SK-N-SH (cell line): ENCODE results near the gene LSM7. TPM values are rescaled to one million over a fixed set of nuclear protein-coding genes. Genes with fewer than 3 reads are reported as not detected.
A peak's percentile ranks its signal among the peaks of the same experiment; 100 is the strongest.

ENCODE experiments used
- CTCF ChIA-PET: fragments of 300-600, 350-600 bp; formaldehyde crosslinking; extraction: SDS; loops from one replicate; lab custom pipeline; 2021; lab: Yijun Ruan, JAX
- POLR2A ChIA-PET: fragments of 350-600 bp; sonication (Branson Sonifier 250); formaldehyde crosslinking; extraction: SDS; loops from one replicate; lab custom pipeline; 2020; ENCODE audit warnings: antibody characterized with exemption, inconsistent platforms; lab: Yijun Ruan, JAX
- DNase-seq: peaks from one replicate; pipeline ENCODE4 v3.0.0; 2012
- H2AFZ ChIP-seq: fragments of 200-600 bp; sonication (generic); 2 replicates; pipeline ENCODE4 v1.8.1; 2016; ENCODE audit warnings: antibody characterized with exemption, mild to moderate bottlenecking, low read depth
- H3F3A ChIP-seq: fragments of 200-600 bp; sonication (generic); replicated peaks from 2 replicates; pipeline ENCODE3; 2016; ENCODE audit warnings: antibody characterized with exemption, mild to moderate bottlenecking; ENCODE audit not compliant: insufficient read depth
- H3K27ac ChIP-seq, 2 experiments: fragments of 200-500 bp in 1 of 2; fragments of 200-600 bp in 1 of 2; sonication (Bioruptor generic) in 1 of 2; sonication (generic), shearing (Covaris generic) in 1 of 2; 2 replicates each; pipeline versions ENCODE4 v1.5.1 to v1.6.1; 2014 to 2016; ENCODE audit warnings: low read depth in 2 of 2, inconsistent platforms in 1 of 2, low read length in 1 of 2, mild to moderate bottlenecking in 1 of 2, mixed read lengths in 1 of 2
- H3K27me3 ChIP-seq: fragments of 200-600 bp; sonication (generic), shearing (Covaris generic); 2 replicates; pipeline ENCODE4 v1.6.1; 2016; ENCODE audit warnings: mixed run types; ENCODE audit not compliant: insufficient read depth
- H3K36me3 ChIP-seq, 2 experiments: fragments of 200-500 bp in 1 of 2; fragments of 200-600 bp in 1 of 2; sonication (Bioruptor generic) in 1 of 2; sonication (generic) in 1 of 2; replicated peaks in 1 of 2; 2 replicates each; pipeline versions ENCODE3 to v1.5.1; 2014 to 2016; ENCODE audit warnings: low read length in 1 of 2, mild to moderate bottlenecking in 1 of 2; ENCODE audit not compliant: insufficient read depth in 2 of 2, control insufficient read depth in 1 of 2
- H3K4me1 ChIP-seq, 2 experiments: fragments of 200-500 bp in 1 of 2; fragments of 200-600 bp in 1 of 2; sonication (Bioruptor generic) in 1 of 2; sonication (generic), shearing (Covaris generic) in 1 of 2; 2 replicates each; pipeline versions ENCODE4 v1.5.1 to v1.6.1; 2014 to 2016; ENCODE audit warnings: low read depth in 1 of 2, low read length in 1 of 2, mixed run types in 1 of 2; ENCODE audit not compliant: insufficient read depth in 2 of 2, control insufficient read depth in 1 of 2
- H3K4me2 ChIP-seq: fragments of 200-600 bp; sonication (generic), shearing (Covaris generic); 2 replicates; pipeline ENCODE4 v1.6.1; 2017; ENCODE audit warnings: mixed run types
- H3K4me3 ChIP-seq, 2 experiments: fragments of 200-500 bp in 1 of 2; fragments of 200-600 bp in 1 of 2; sonication (Bioruptor generic) in 1 of 2; sonication (generic), shearing (Covaris generic) in 1 of 2; 2 replicates each; pipeline versions ENCODE4 v1.5.1 to v1.8.1; 2014 to 2016; ENCODE audit warnings: low read depth in 2 of 2, inconsistent platforms in 1 of 2, low read length in 1 of 2, mild to moderate bottlenecking in 1 of 2, mixed read lengths in 1 of 2, moderate library complexity in 1 of 2
- H3K79me2 ChIP-seq: fragments of 200-600 bp; sonication (generic); 2 replicates; pipeline ENCODE4 v1.8.1; 2017; ENCODE audit warnings: mild to moderate bottlenecking; ENCODE audit not compliant: insufficient read depth
- H3K9ac ChIP-seq: fragments of 200-600 bp; sonication (generic); 2 replicates; pipeline ENCODE4 v1.6.1; 2017; ENCODE audit warnings: mixed run types
- H3K9me2 ChIP-seq: fragments of 200-600 bp; sonication (generic); 2 replicates; pipeline ENCODE4 v1.6.1; 2017; ENCODE audit warnings: mixed run types
- H3K9me3 ChIP-seq: fragments of 200-600 bp; sonication (generic); 2 replicates; pipeline ENCODE4 v1.6.1; 2017; ENCODE audit warnings: mixed run types, mild to moderate bottlenecking, moderate library complexity
- H4K20me1 ChIP-seq: fragments of 200-600 bp; sonication (generic); 2 replicates; pipeline ENCODE4 v1.6.1; 2017; ENCODE audit warnings: mild to moderate bottlenecking, mixed run types; ENCODE audit not compliant: insufficient read depth
- ELF1 ChIP-seq: IDR thresholded peaks from 2 replicates; pipeline ENCODE4 v1.4.0; 2012
- EP300 ChIP-seq, 2 experiments: IDR thresholded peaks; 2 replicates each; pipeline versions ENCODE4 v1.4.0 to v1.6.1; 2012; ENCODE audit warnings: borderline replicate concordance in 1 of 2, low read depth in 1 of 2, low read length in 1 of 2
- EZH2phosphoT487 ChIP-seq: fragments of 200-600 bp; sonication (generic); IDR thresholded peaks from 2 replicates; pipeline ENCODE4 v1.6.1; 2017; ENCODE audit warnings: low read depth, mixed run types, mild to moderate bottlenecking, antibody characterized with exemption, moderate library complexity, borderline replicate concordance
- FOSL2 ChIP-seq: IDR thresholded peaks from 2 replicates; pipeline ENCODE4 v1.4.0; 2012; ENCODE audit warnings: low read depth, mild to moderate bottlenecking, moderate library complexity, borderline replicate concordance
- FOXM1 ChIP-seq: IDR thresholded peaks from 2 replicates; pipeline ENCODE4 v1.4.0; 2012; ENCODE audit warnings: low read depth, mild to moderate bottlenecking
- GABPA ChIP-seq: IDR thresholded peaks from 2 replicates; pipeline ENCODE4 v1.4.0; 2012; ENCODE audit warnings: low read depth, mild to moderate bottlenecking
- GATA2 ChIP-seq: sonication (generic); formaldehyde crosslinking; IDR thresholded peaks from 2 replicates; pipeline ENCODE4 v1.5.0; 2020; ENCODE audit warnings: mild to moderate bottlenecking, missing genetic modification reagents
- IRF3 ChIP-seq: fragments of 150-350 bp; IDR thresholded peaks from 2 replicates; pipeline ENCODE4 v1.6.1; 2016; ENCODE audit warnings: mild to moderate bottlenecking, low read depth, low read length
- JUND ChIP-seq: IDR thresholded peaks from 2 replicates; pipeline ENCODE4 v1.4.0; 2012
- MAX ChIP-seq: IDR thresholded peaks from 2 replicates; pipeline ENCODE4 v1.4.0; 2012; ENCODE audit warnings: low read depth
- MXI1 ChIP-seq: IDR thresholded peaks from 2 replicates; pipeline ENCODE4 v1.6.1; 2012; ENCODE audit warnings: mild to moderate bottlenecking, low read depth, low read length, improper control_type of control experiment
- NFIC ChIP-seq: IDR thresholded peaks from 2 replicates; pipeline ENCODE4 v1.4.0; 2012; ENCODE audit warnings: borderline replicate concordance
- NRF1 ChIP-seq: IDR thresholded peaks from 2 replicates; pipeline ENCODE4 v1.6.1; 2012; ENCODE audit warnings: low read depth, mild to moderate bottlenecking, low read length
- POLR2AphosphoS5 ChIP-seq: IDR thresholded peaks from 2 replicates; pipeline ENCODE4 v1.6.1; 2012; ENCODE audit warnings: low read depth, low read length
- RAD21 ChIP-seq: IDR thresholded peaks from 2 replicates; pipeline ENCODE4 v1.6.1; 2012; ENCODE audit warnings: mild to moderate bottlenecking, low read length
- REST ChIP-seq: IDR thresholded peaks from 2 replicates; pipeline ENCODE4 v1.6.1; 2012; ENCODE audit warnings: mild to moderate bottlenecking, low read depth, low read length, moderate library complexity
- RXRA ChIP-seq: IDR thresholded peaks from 2 replicates; pipeline ENCODE4 v1.4.0; 2012; ENCODE audit warnings: low read depth, mild to moderate bottlenecking, borderline replicate concordance
- SMC3 ChIP-seq: IDR thresholded peaks from 2 replicates; pipeline ENCODE4 v1.6.1; 2012; ENCODE audit warnings: low read depth, low read length, improper control_type of control experiment
- TAF1 ChIP-seq: IDR thresholded peaks from 2 replicates; pipeline ENCODE4 v1.6.1; 2012; ENCODE audit warnings: low read depth, mild to moderate bottlenecking, low read length, moderate library complexity, borderline replicate concordance
- TEAD4 ChIP-seq: IDR thresholded peaks from 2 replicates; pipeline ENCODE4 v1.4.0; 2012; ENCODE audit warnings: mild to moderate bottlenecking, borderline replicate concordance; ENCODE audit not compliant: insufficient read depth
- USF1 ChIP-seq: IDR thresholded peaks from 2 replicates; pipeline ENCODE4 v1.4.0; 2012; ENCODE audit warnings: low read depth, borderline replicate concordance
- USF2 ChIP-seq: fragments of 150-350 bp; IDR thresholded peaks from 2 replicates; pipeline ENCODE4 v1.6.1; 2017; ENCODE audit warnings: antibody characterized with exemption, low read length, low read depth, borderline replicate concordance
- YY1 ChIP-seq: IDR thresholded peaks from 2 replicates; pipeline ENCODE4 v1.4.0; 2012; ENCODE audit warnings: low read depth, mild to moderate bottlenecking
- ZBTB33 ChIP-seq: IDR thresholded peaks from 2 replicates; pipeline ENCODE4 v1.4.0; 2012; ENCODE audit warnings: low read depth, borderline replicate concordance
- WGBS: methylation state at CpG from one replicate; pipeline ENCODE4 v1.1.6; 2017; ENCODE audit warnings: low lambda C conversion rate; 5-methylcytosine and 5-hydroxymethylcytosine counted together
- polyA plus RNA-seq, 3 experiments: library from polyadenylated mRNA; depleted of rRNA; stranded (reverse); fragments of >200 nt; gene quantifications; 2 replicates each; pipeline ENCODE4 v1.2.3, GENCODE V29; 2012

Gene LSM7
- polyA plus RNA-seq, 1 of the 3 experiments (the other 2 are of a cell fraction) = 1,193 TPM

- POLR2A ChIA-PET = interaction anchor here (0.8 to 1.8 kb wide), 5 partner anchors 10 to 64 kb away, joined by 3 to 6 read pairs (median 4); no protein-coding TSS in a partner anchor
- H3K9me3 ChIP-seq = no peaks in the 10 kb centered on the region
- H3K4me3 ChIP-seq = peak overlapping the region; percentile 15 to 58
- H2AFZ ChIP-seq = no peak overlapping the region
- peaks cover 14% of the 10 kb centered on the region; the same call in 1 of the 2 replicates for H4K20me1 ChIP-seq
- CTCF ChIA-PET = interaction anchor here (0.8 to 4.7 kb wide), 16 partner anchors 8 to 102 kb away, joined by 3 to 53 read pairs (median 4); partner anchors contain the start of genes LINGO3, LSM7, SF3A2 and SPPL2B
- peaks cover 4 to 26% of the 10 kb centered on the region in 2 experiments; a peak in 1 of 4 replicates for H3K4me1 ChIP-seq
- DNase-seq = peak; percentile 93
- no peak overlapping the region for H3K9ac ChIP-seq
- H3K9me2 ChIP-seq = no peaks in the 10 kb centered on the region
- no peaks in the 10 kb centered on the region for H3K79me2 ChIP-seq
- 7% methylated on average over 20 of the region's 26 CpGs for WGBS
- peaks cover 28% of the 10 kb centered on the region for H3F3A ChIP-seq
- peaks cover 24% of the 10 kb centered on the region for H3K27me3 ChIP-seq
- peak overlapping the region; percentile 82 for H3K4me2 ChIP-seq
- H3K27ac ChIP-seq = peak overlapping the region; percentile 7 to 64; a peak in 2 of 4 replicates
- H3K36me3 ChIP-seq = no peaks in the 10 kb centered on the region
- TF ChIP-seq NRF1 (no peak), FOSL2 (no peak), REST (peak; percentile 43; the same call in 1 of the 2 replicates), RXRA (peak; percentile 80; the same call in 1 of the 2 replicates), YY1 (no peak), POLR2AphosphoS5 (peak; percentile 92), FOXM1 (no peak), EP300 (IDR thresholded peaks at IDR 0.05; ENCODE audit: borderline replicate concordance in 1 of 2, low read depth in 1 of 2, low read length in 1 of 2) (peak; percentile 30 to 86; a peak in 2 of 4 replicates), SMC3 (no peak), ELF1 (no peak), GABPA (no peak), GATA2 (CRISPR knock-in tag) (peak; percentile 61), USF1 (no peak; the same call in 1 of the 2 replicates), JUND (no peak; the same call in 1 of the 2 replicates), ZBTB33 (peak; percentile 60; the same call in 1 of the 2 replicates), TAF1 (no peak), EZH2phosphoT487 (no peak), USF2 (no peak), MAX (no peak), RAD21 (no peak), NFIC (peak; percentile 57), IRF3 (no peak), TEAD4 (no peak), MXI1 (0 out of 2 replicates have a peak, but pooled peaks have one; percentile 21)
Observed at GRCh38 chr19:2294687-2295335, 33.6 kb downstream of the LSM7 start.
